ENCODE data around the gene DNAJC12.

DNAJC12 gene

GRCh38 chr10:67837541-67838314 lies at the start of gene DNAJC12:
Gene DNAJC12, minus strand, starts transcription at chr10:67838188. Its CDS starts 177 bp downstream, at chr10:67838011.
- no peak for TF ChIP-seq GATA3 (IDR thresholded peaks at IDR 0.05; ENCODE audit: low read depth, low read length)

GRCh38 chr10:67884842-67885670 lies 47.1 kb upstream of the DNAJC12 start:
- TF ChIP-seq GATA3 (IDR thresholded peaks at IDR 0.05; ENCODE audit: low read depth, low read length) (no peak), GATA2 (IDR thresholded peaks at IDR 0.05; ENCODE audit: low read depth, low read length) (no peak)

GRCh38 chr10:67884313-67884841 lies 46.4 kb upstream of the DNAJC12 start, which contains the start of gene SIRT1:
Gene SIRT1, plus strand, starts transcription at chr10:67884656. Its CDS starts 66 bp downstream, at chr10:67884722.
- no peak for TF ChIP-seq GATA3 (IDR thresholded peaks at IDR 0.05; ENCODE audit: low read depth, low read length)
- no peak for TF ChIP-seq GATA2 (IDR thresholded peaks at IDR 0.05; ENCODE audit: low read depth, low read length)

- no peak for TF ChIP-seq GATA2 (IDR thresholded peaks at IDR 0.05; ENCODE audit: low read depth, low read length)
- TF ChIP-seq GATA3 (IDR thresholded peaks at IDR 0.05; ENCODE audit: low read depth, low read length): no peak
Observed at GRCh38 chr10:67883710-67884312, 45.8 kb upstream of the DNAJC12 start.

GRCh38 chr10:67878133-67878532 lies 40.1 kb upstream of the DNAJC12 start:
- TF ChIP-seq GATA2 (IDR thresholded peaks at IDR 0.05; ENCODE audit: low read depth, low read length): no peak
- TF ChIP-seq GATA3 (IDR thresholded peaks at IDR 0.05; ENCODE audit: low read depth, low read length): no peak

- TF ChIP-seq GATA3 (IDR thresholded peaks at IDR 0.05; ENCODE audit: low read depth, low read length) (no peak), GATA2 (IDR thresholded peaks at IDR 0.05; ENCODE audit: low read depth, low read length) (no peak)
Observed at GRCh38 chr10:67875340-67876238, 37.6 kb upstream of the DNAJC12 start.

GRCh38 chr10:67869996-67870395 lies 32.0 kb upstream of the DNAJC12 start:
- TF ChIP-seq GATA2 (IDR thresholded peaks at IDR 0.05; ENCODE audit: low read depth, low read length) (no peak), GATA3 (IDR thresholded peaks at IDR 0.05; ENCODE audit: low read depth, low read length) (no peak)

- TF ChIP-seq GATA2 (IDR thresholded peaks at IDR 0.05; ENCODE audit: low read depth, low read length): no peak
- TF ChIP-seq GATA3 (IDR thresholded peaks at IDR 0.05; ENCODE audit: low read depth, low read length): no peak
Observed at GRCh38 chr10:67868132-67868531, 30.1 kb upstream of the DNAJC12 start.

GRCh38 chr10:67864607-67865371 lies 26.8 kb upstream of the DNAJC12 start:
- TF ChIP-seq GATA2 (IDR thresholded peaks at IDR 0.05; ENCODE audit: low read depth, low read length) (no peak), GATA3 (IDR thresholded peaks at IDR 0.05; ENCODE audit: low read depth, low read length) (no peak)

GRCh38 chr10:67863094-67863493 lies 25.1 kb upstream of the DNAJC12 start:
- TF ChIP-seq GATA3 (IDR thresholded peaks at IDR 0.05; ENCODE audit: low read depth, low read length) (no peak), GATA2 (IDR thresholded peaks at IDR 0.05; ENCODE audit: low read depth, low read length) (no peak)

GRCh38 chr10:67861750-67862432 lies 23.9 kb upstream of the DNAJC12 start:
- TF ChIP-seq GATA3 (IDR thresholded peaks at IDR 0.05; ENCODE audit: low read depth, low read length) (no peak), GATA2 (IDR thresholded peaks at IDR 0.05; ENCODE audit: low read depth, low read length) (no peak)

- TF ChIP-seq GATA2 (IDR thresholded peaks at IDR 0.05; ENCODE audit: low read depth, low read length): no peak
- TF ChIP-seq GATA3 (IDR thresholded peaks at IDR 0.05; ENCODE audit: low read depth, low read length): no peak
Observed at GRCh38 chr10:67858971-67859370, 21.0 kb upstream of the DNAJC12 start.

Data from SH-SY5Y (cell line).